ENCODE results near the gene AMDHD2.

AMDHD2 gene

DNA sequence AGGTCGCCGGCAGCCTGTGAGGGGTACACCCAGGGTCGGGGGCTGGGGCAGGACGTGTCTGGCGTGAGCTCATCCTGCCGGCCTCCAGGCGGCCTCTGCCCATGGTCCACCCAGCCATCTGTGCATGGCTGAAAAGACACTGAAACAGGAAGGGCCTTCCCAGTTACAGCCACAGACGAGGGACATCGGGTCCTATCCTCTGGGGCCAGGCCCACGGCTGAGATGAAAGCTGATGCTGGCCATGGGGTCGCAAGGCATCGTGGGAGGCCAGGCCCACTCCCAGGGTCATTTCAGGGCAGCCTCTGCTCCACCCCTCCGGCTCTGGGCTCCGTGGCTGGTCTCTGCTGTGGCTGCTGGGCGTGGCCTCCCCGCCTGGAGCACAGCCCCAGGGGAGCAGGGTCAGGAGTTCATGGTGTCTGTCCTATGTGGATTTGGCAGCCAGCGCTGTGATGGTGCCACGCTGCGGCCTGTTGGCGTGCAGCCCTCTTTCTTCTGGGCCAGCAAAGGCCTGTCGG, 23.0 kb upstream of the AMDHD2 start:
- no peak for DNase-seq
- in situ Hi-C loops (cut with MboI; ENCODE audit: low pct_unique_long_range_greater_than_20kb, low sequenced_read_pairs) = no loop called here

DNA sequence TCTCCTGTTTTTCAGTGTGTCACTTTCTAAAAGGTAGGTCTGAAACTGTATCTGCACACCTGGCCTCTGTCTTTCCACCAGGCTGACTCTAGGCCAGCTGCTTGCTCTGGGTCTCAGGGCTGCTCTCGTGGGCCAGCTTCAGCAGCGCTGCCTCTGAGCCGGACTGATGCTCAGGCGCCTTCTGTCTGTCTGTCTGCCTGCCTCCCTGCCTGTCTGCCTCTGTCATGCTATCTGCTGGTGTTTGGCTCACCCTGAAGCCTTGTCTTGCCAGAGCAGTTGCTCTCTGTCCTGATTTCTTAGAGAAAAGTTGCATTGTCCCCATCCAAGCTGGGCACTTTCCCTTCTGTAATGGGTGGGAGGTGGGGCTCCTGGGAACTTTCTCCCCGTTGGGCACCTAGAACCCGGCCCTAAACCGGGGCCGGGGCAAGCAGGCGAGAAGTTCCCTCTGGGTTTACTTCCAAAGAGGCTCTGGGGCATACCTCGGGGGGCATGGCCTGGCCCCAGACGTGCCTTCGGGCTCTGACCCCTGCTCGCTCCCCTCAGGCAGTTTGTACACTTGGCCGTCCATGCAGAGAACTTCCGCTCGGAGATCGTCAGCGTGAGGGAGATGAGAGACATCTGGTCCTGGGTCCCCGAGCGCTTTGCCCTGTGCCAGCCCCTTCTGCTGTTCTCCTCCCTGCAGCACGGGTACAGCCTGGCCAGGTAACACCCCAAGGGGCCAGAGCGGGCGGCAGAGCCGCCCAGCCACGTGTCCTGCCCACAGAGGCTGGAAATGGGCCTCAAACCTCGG, 22.3 kb upstream of the AMDHD2 start:
- in situ Hi-C loops (cut with MboI; ENCODE audit: low pct_unique_long_range_greater_than_20kb, low sequenced_read_pairs) = no loop called here
- no peak for DNase-seq

DNA sequence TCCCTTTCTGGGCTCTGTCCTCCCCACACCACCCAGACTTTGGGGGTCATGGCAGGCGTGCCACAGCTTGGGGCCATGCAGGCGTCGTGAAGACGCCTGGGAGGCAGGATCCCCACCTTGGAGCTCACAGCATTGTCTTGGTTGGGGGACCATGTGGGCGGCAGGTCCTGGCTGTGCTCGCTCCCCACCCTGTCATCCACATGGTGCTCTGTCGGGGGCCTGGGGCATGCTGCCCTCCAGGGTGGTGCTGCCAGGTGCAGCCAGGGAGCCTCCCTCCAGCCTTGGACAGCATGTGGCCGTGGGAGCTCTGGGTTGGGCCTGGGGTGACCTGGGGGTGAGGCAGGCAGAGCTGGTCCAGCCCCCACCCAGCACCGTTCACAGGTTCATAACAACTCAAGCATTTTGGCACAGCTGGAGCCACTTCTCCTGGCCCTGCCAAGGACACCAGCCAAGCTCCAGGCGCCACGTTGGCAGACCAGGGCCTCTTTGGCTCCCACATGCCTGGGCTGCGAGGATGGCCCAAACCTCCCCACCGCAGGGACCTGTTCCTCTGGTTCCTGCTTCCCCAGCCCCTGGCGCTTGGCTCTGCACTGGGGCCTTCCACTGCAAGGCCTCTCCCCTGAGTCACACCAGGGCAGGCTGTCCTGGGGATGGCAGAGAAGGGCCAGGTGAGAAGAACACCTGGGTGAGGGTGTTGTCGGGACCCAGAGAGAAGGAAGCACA, 21.5 kb upstream of the AMDHD2 start:
- in situ Hi-C loops (cut with MboI; ENCODE audit: low pct_unique_long_range_greater_than_20kb, low sequenced_read_pairs) = no loop called here
- no peak for DNase-seq

DNA sequence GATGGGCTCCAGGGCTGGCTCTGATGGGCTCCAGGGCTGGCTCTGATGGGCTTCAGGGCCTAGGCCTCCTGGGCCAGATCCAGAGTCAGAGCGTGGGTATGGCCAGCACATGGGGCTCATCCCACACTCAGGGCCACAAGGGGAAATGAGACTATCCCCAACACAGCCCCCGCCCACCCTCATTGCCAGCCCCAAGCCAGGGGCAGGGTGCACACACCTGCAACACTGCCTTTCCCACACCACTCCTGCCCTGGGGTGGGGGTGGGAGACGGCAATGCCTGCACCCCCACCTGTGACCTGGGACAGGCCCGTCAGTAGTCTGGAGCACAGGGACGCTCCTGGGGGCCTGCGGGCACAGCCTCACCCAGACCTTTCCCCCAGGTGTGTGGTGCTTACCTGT, 20.7 kb upstream of the AMDHD2 start:
- in situ Hi-C loops (cut with MboI; ENCODE audit: low pct_unique_long_range_greater_than_20kb, low sequenced_read_pairs) = no loop called here
- no peak for DNase-seq

DNA sequence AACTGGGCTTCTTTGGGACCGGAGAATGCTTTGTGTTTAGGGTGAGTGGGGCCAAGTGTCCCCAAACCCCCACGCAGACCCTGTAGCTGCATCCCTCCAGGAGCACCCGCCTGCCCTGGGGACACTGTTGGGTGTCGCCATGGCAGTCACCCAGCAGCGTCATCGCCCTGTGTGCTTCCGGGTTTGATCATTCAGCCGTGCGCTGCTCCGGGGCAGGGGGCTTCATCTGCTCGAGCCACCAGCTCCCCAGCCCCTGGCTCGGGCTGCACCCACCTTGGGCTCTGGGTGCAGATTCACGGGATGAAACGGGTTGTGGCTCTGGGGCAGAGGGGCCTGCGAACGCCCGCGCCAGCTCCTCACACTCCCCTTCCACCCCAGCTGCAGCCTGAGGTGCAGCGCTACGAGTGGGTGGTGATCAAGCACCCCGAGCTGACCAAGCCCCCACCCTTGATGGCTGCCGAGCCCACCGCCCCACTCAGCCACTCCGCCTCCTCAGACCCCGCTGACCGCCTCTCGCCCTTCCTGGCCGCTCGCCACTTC, 20.2 kb upstream of the AMDHD2 start:
- in situ Hi-C loops (cut with MboI; ENCODE audit: low pct_unique_long_range_greater_than_20kb, low sequenced_read_pairs) = no loop called here
- no peak for DNase-seq

DNA sequence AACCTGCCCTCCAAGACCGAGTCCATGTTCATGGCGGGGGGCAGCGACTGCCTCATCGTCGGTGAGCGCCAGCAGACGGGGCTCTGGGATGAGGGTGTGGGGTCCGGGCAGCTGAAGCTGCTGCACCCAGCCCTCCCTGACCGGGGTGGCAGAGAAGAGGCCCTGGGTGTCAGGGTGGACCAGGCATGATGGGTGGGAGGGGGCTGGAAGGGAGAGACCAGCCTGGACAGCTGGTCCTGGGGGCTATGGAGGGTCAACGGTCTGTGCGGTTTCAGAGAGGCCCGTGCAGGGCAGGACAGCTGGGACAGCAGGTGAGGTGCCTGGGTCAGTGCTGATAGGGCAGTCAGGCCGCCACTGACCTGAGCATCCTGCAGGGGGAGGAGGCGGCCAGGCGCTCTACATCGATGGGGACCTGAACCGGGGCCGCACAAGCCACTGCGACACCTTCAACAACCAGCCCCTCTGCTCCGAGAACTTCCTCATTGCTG, 19.7 kb upstream of the AMDHD2 start:
- DNase-seq = no peak
- in situ Hi-C loops (cut with MboI; ENCODE audit: low pct_unique_long_range_greater_than_20kb, low sequenced_read_pairs) = no loop called here

DNA sequence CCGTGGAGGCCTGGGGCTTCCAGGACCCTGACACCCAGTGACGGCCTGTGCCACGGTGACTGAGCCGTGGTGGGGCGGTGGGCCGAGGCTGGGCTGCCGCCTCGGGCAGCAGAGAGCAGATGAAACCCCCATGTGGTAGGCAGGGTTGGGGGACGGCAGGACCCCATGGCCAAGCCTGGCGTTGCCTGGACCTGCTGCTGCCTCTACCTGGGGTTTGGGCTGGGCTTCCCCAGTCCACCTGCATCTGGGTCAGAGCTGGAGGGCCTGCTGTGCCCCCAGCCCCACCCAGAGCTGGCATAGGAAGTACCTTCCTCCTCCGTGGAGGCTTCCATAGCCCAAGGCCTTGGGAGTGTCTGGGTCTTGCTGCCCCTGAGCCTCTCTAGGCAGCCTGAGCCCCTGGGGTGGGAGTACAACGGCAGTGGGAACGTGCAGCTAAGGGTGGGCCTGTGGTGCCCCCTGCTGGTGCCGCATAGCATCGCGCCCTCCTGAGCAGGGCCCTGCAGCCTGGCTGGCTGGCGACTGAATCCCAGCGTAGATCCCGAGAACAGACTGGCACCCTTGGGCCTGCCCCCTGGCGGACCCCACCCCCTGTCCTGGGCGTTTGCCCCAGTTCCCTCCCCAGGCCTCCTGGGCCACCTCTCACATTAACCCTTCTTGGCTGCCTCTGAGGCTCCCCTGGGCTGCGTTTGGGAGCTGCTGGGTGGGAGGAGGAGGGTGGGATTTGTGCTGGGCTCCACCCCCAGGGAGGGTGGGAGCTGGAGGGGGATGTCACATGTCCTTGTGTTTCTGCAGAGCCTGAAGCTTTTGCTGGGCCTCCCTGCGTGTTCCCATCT, 19.0 kb upstream of the AMDHD2 start:
- in situ Hi-C loops (cut with MboI; ENCODE audit: low pct_unique_long_range_greater_than_20kb, low sequenced_read_pairs) = no loop called here
- DNase-seq = peak; percentile 92

DNA sequence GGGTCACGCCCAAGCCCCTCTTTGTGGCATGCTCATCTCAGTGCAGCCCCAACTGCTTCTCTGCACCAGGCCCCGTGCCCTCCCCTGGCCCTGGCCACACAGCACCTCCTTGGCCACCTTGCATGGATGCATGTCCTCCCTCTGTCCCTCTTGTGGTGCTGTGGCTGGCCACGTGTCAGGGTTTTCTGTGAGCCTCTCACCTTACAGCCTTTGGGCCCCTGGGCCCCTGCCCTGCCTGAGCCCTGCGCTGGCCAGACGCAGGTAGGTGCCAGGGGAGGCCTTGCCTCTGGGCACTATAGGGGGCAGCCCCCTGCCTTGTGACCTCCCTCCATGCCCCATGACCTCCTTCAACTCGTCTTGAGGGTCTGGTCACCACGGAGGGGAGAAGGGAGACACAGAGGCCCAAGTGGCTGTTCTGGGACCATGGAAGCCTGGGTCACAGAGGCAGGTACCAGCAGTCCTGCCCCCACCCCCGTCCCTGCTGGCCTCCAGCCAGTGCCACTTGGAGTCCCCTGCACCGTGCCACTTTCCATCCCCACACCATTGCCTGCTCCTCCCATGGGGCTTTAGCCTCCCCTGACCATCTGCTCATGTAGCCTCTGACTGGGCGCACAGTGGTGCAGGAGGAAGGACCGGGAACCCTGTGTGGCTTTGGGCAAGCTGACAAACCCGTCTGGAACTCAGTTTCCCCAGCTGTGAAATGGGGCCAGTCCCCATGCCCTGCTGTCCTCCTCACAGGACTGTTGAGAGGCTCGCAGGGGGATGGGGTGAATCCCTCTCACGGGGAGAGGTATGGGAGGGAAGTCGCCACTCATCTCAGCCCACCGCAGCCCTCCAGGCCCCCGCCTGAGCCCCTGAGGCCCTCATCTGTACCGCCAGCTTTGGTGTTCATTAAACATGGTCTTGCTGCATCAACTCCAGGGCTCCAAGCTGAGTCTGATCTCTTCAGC, 17.9 kb upstream of the AMDHD2 start:
- in situ Hi-C loops (cut with MboI; ENCODE audit: low pct_unique_long_range_greater_than_20kb, low sequenced_read_pairs) = no loop called here
- no peak for DNase-seq

DNA sequence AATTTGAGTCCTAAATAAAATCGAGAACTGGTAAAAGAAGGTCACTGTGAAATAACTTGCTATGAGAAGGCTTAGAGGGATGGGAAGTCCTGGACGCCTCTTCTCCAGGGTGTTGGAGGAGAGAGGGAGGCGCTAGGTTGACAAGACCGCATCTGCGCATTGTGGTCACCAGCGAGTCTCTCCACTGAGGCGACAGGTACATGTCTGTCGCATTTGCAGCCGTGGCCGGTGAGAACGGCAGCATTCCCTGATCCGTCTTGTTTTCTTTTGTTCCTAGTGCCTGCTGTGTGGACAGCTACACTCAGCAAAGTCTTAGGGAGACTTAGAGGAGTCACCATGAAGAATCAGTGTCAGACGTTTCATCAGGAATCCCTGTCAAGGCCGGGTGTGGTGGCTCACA, 14.5 kb upstream of the AMDHD2 start:
- DNase-seq = no peak
- in situ Hi-C loops (cut with MboI; ENCODE audit: low pct_unique_long_range_greater_than_20kb, low sequenced_read_pairs) = no loop called here

DNA sequence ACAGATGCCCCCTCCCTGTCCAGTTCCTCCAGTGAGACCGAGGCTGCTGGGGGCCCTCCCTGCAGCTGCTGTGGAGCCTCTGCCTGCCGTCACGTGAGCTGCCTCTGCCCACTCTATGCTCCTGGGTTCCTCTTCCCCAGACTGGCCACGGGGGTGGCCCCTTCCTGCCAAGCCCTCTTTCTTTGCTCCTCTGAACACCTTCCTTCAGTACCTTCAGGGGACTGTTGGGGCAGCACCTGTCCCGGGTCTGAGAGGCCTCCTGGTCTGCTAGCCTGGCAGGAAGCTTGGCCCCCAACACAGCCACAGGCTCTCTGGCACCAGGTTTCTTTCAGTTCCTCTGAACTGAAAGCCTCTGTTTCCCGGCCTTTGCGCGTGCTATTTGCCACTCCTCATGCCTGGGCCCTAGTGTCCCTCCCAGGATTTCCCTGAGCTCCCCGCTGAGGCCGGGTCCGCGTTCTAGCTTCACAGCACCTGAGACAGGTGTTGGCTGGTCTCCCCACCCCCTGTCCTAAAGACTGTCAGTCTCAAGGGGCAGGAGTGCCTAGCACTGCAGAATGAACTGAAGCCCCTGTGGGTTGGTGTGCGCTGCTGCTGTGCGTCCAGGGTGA, 13.0 kb upstream of the AMDHD2 start:
- in situ Hi-C loops (cut with MboI; ENCODE audit: low pct_unique_long_range_greater_than_20kb, low sequenced_read_pairs) = no loop called here
- DNase-seq = peak; percentile 57

DNA sequence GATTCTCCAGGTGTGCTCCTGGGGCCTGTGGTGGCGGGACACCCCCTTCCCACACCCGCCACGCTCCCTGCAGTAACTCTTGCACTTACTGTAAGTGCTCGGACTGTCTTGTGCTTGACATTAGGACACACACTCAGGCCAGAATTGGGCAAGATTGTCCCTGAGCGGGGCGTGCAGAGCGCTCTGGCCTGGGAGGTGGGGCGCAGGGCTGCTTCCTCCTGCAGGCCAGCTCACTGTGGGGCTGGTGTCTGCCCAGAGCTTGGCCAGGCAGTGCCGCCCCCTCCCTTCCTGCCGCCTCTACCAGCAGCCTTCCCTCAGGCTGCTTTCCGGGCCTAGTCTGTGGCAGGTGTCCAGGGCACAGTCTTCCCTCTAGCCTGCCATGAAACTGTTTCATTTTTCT, 12.5 kb upstream of the AMDHD2 start:
- in situ Hi-C loops (cut with MboI; ENCODE audit: low pct_unique_long_range_greater_than_20kb, low sequenced_read_pairs) = no loop called here
- no peak for DNase-seq

DNA sequence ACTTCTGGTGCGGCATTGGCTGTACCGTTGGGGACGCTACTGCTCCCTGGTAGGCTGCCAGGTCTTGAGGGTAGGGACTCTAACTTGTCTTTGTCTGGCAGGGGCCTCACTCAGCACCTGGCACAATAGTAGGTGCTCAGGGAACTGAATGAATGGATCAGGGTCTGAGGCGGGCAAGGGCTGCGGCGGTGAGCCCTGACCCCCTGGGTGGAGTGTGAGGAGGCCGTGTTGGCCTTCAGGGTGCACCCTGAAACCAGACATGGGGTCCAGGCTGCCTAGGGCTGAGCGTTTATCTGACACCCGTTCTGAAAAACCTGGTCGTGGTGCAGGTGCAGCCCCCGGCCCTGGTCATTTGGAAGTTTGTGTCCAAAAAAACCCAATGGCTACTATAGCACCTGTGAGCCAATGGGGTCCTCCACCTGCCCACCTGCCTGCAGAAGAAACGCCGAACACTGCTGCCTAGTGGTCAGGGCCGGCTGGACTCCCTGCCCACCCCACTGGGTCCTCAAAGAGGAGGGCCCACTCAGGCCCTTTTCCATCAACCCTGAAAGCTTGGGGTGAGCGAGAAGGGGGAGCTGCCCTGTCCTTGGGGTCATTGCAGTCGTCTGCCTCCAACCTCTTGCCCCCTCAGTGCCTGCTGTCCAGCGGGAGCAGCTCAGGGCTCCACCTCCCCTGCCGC, 11.3 kb upstream of the AMDHD2 start:
- in situ Hi-C loops (cut with MboI; ENCODE audit: low pct_unique_long_range_greater_than_20kb, low sequenced_read_pairs) = no loop called here

DNA sequence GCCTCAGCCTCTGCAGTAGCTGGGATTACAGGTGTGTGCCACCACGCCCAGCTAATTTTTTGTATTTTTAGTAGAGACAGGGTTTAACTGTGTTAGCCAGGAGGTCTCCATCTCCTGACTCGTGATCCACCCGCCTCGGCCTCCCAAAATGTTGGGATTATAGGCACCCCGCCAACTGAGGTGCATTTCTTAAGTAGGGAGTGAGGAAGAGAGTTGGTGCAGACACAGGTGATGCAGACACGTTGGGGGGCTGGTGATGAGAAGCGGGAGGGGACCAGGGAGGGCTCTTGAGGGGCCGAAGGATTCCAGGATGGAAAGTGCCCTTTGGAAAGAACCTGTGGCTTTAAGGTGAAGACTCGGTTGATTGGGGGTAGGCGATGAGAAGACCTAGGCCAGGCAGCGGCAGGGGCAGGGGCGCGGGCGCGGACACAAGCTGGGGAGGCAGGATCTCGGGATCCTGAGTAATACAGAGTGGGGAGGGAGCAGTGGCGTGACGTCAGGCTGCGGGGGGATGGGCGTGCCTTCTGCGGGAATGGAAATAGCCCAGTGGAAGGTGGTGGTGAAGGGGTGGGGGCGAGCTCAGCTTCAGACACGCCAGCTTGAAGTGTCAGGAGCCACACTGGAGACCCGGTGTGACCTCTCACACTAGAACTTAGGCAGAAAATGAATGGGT, 8.9 kb upstream of the AMDHD2 start:
- in situ Hi-C loops (cut with MboI; ENCODE audit: low pct_unique_long_range_greater_than_20kb, low sequenced_read_pairs) = no loop called here
- DNase-seq = no peak

More for the DNA sequence above, 11.3 kb upstream of the AMDHD2 start:
- DNase-seq = no peak

DNA sequence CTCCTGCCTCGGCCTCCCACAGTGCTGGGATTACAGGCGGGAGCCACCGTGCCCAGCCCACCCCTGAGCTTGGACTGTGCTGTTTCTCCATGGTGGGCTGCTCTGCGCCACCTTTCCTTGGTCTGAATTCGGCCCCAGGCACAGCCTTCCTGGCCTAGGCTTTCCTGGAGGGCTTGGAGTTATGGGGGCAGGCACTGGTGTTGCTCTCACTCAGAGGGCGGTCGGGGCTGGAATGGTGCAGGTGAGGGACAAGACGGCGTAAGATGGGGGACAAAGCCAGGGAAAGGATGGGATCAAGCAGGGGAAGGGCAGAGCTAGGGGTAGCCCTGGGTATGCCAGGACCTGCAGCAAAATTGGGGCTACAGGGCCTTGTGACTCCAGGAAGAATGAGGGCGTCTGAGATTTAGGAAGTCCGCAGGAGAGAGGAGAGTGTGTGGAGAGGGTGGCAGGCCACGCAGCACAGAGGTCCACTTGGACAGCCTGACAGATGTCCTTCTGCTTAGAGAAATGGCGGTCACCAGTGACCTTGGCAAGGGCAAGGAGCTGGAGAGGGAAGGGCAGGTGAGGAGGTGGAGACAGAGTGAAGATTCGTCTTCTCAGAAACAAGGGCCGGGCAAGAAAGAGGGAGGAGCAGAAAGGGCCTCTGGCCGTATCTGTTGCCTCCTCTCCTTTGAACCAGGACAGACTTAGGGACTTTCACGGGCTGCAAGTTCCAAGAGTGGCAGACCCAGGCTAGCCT, 8.0 kb upstream of the AMDHD2 start:
- no peak for DNase-seq
- in situ Hi-C loops (cut with MboI; ENCODE audit: low pct_unique_long_range_greater_than_20kb, low sequenced_read_pairs) = no loop called here

DNA sequence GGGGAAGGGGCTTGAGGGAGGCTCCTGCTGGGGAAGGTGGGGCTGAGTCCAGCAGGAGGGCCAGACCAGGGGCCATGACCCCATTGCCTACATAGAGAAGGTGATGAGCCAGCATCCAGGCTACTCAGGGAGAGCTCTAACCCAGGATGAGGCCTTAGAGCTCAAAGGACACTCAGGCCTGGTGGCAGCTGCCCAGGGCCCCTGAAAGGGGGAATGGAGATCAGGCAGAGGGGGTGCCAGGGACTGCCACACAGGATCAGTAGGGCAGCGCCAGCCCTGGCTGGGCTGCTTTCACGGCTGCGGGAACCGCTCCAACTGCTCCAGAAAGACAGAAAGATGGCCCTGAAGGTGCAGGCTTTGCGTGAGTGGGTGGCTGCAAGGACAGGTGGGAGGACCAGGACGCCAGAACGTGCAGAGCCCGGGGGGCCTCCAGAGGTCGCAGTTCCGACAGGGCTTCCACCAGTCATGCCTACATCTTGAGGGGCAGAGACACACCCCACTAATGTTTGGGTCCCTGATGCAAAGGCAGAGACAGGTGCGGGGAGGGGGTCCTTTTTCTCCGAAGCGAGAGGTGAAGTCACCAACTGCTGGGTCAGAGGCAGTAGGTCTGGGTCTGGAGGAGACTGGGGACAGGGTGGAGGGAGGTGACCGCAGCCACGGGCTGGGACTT, 7.3 kb upstream of the AMDHD2 start:
- in situ Hi-C loops (cut with MboI; ENCODE audit: low pct_unique_long_range_greater_than_20kb, low sequenced_read_pairs) = no loop called here
- DNase-seq = no peak

All from KBM-7 (cell line).